Astrocyte (in vitro differentiated cells and primary cell): ENCODE data around the gene EPAS1. TPM values are rescaled to one million over a fixed set of nuclear protein-coding genes. Genes with fewer than 3 reads are reported as not detected.

ENCODE experiments used
- DNase-seq: peaks from one replicate; pipeline ENCODE4 v3.0.0-alpha.2; 2010; ENCODE audit warnings: low read depth
- FAIRE-seq: peaks from 2 replicates; lab custom pipeline; 2011; peaks lifted over from hg19 to GRCh38; lab: Jason Lieb, UNC
- H2AFZ ChIP-seq: 2 replicates; pipeline ENCODE4 v1.6.0; 2012; ENCODE audit warnings: low read depth, low read length, inconsistent platforms
- H3K27ac ChIP-seq: 2 replicates; pipeline ENCODE4 v1.5.1; 2011; ENCODE audit warnings: low read depth, low read length, inconsistent platforms
- H3K27me3 ChIP-seq: 2 replicates; pipeline ENCODE4 v1.6.0; 2011; ENCODE audit warnings: low read length, inconsistent platforms; ENCODE audit not compliant: insufficient read depth
- H3K36me3 ChIP-seq: 2 replicates; pipeline ENCODE4 v1.5.1; 2011; ENCODE audit warnings: low read length, inconsistent platforms; ENCODE audit not compliant: insufficient read depth
- H3K4me1 ChIP-seq: 2 replicates; pipeline ENCODE4 v1.5.1; 2011; ENCODE audit warnings: low read length, inconsistent platforms; ENCODE audit not compliant: insufficient read depth
- H3K4me2 ChIP-seq: 2 replicates; pipeline ENCODE4 v1.6.0; 2012; ENCODE audit warnings: low read length, inconsistent platforms
- H3K4me3 ChIP-seq: 2 replicates; pipeline ENCODE4 v1.5.1; 2011; ENCODE audit warnings: low read depth, mild to moderate bottlenecking, low read length, inconsistent platforms; ENCODE audit not compliant: insufficient read depth
- H3K79me2 ChIP-seq: 2 replicates; pipeline ENCODE4 v1.6.0; 2012; ENCODE audit warnings: mild to moderate bottlenecking, low read length, inconsistent platforms; ENCODE audit not compliant: insufficient read depth
- H3K9ac ChIP-seq: 2 replicates; pipeline ENCODE4 v1.6.0; 2012; ENCODE audit warnings: mild to moderate bottlenecking, low read length, inconsistent platforms
- H3K9me3 ChIP-seq: 2 replicates; pipeline ENCODE4 v1.5.1; 2012; ENCODE audit warnings: low read depth, mild to moderate bottlenecking, low read length, inconsistent platforms; ENCODE audit not compliant: insufficient read depth
- H4K20me1 ChIP-seq: 2 replicates; pipeline ENCODE4 v1.6.0; 2012; ENCODE audit warnings: low read length, inconsistent platforms; ENCODE audit not compliant: insufficient read depth
- H3K27ac Mint-ChIP-seq: one replicate; pipeline ENCODE4 v1.8.0; 2021; ENCODE audit warnings: mild to moderate bottlenecking, mixed read lengths; ENCODE audit not compliant: unreplicated experiment
- H3K27me3 Mint-ChIP-seq: one replicate; pipeline ENCODE4 v1.8.0; 2021; ENCODE audit warnings: low read depth, mixed read lengths; ENCODE audit not compliant: unreplicated experiment
- H3K36me3 Mint-ChIP-seq: one replicate; pipeline ENCODE4 v1.8.0; 2021; ENCODE audit warnings: low read depth, mixed read lengths; ENCODE audit not compliant: unreplicated experiment
- H3K4me1 Mint-ChIP-seq: one replicate; pipeline ENCODE4 v1.8.0; 2021; ENCODE audit warnings: low read depth, mixed read lengths; ENCODE audit not compliant: unreplicated experiment
- H3K4me3 Mint-ChIP-seq: one replicate; pipeline ENCODE4 v1.8.0; 2021; ENCODE audit warnings: mild to moderate bottlenecking, moderate library complexity, mixed read lengths; ENCODE audit not compliant: unreplicated experiment
- H3K9me3 Mint-ChIP-seq: one replicate; pipeline ENCODE4 v1.8.0; 2021; ENCODE audit warnings: mild to moderate bottlenecking, mixed read lengths; ENCODE audit not compliant: unreplicated experiment
- CTCF ChIP-seq: IDR thresholded peaks from 2 replicates; pipeline ENCODE4 v1.5.1; 2011; ENCODE audit warnings: low read depth, mild to moderate bottlenecking, inconsistent platforms, low read length, moderate library complexity; ENCODE audit not compliant: insufficient read depth
- EZH2 ChIP-seq: IDR thresholded peaks from 2 replicates; pipeline ENCODE4 v1.6.1; 2012; ENCODE audit warnings: mild to moderate bottlenecking, low read length, inconsistent platforms; ENCODE audit not compliant: insufficient read depth
- total RNA-seq: library from RNA; stranded (reverse); gene quantifications from 2 replicates; pipeline ENCODE4 v1.2.1, GENCODE V29; 2021

EPAS1 gene
- total RNA-seq, 1 donor from 2014 or later, result 42.8 TPM

- Mint-ChIP-seq H3K27ac (peak overlapping the region; percentile 69), H3K9me3 (peaks cover 1% of the 10 kb centered on the region), H3K36me3 (no peaks in the 10 kb centered on the region), H3K4me3 (peak overlapping the region; percentile 89), H3K27me3 (peaks cover 69% of the 10 kb centered on the region), H3K4me1 (peaks cover 3% of the 10 kb centered on the region)
- peaks cover 65% of the 10 kb centered on the region for H3K27me3 ChIP-seq
- peak overlapping the region; percentile 67 for H3K4me3 ChIP-seq
- H3K36me3 ChIP-seq, result no peaks in the 10 kb centered on the region
- FAIRE-seq, result no peak
- H3K4me2 ChIP-seq, result peak overlapping the region; percentile 86
- H3K79me2 ChIP-seq, result no peaks in the 10 kb centered on the region
- peaks cover 32% of the 10 kb centered on the region for H3K4me1 ChIP-seq
- H3K9me3 ChIP-seq, result no peaks in the 10 kb centered on the region
- no peak overlapping the region for H3K27ac ChIP-seq
- H4K20me1 ChIP-seq, result peaks cover 4% of the 10 kb centered on the region
- peak overlapping the region; percentile 70 for H3K9ac ChIP-seq
- peak; percentile 36 for DNase-seq
- peak; percentile 42 for TF ChIP-seq EZH2
- no peak for TF ChIP-seq CTCF
- peak overlapping the region; percentile 66 for H2AFZ ChIP-seq
Measured at GRCh38 chr2:46298522-46299353, 1.5 kb downstream of the EPAS1 start.

GRCh38 chr2:46299365-46300263 lies 2.4 kb downstream of the EPAS1 start:
- Histone ChIP-seq H2AFZ (peak overlapping the region; percentile 66), H3K9ac (peak overlapping the region; percentile 70), H3K27me3 (peaks cover 65% of the 10 kb centered on the region), H3K9me3 (no peaks in the 10 kb centered on the region), H3K4me1 (peaks cover 32% of the 10 kb centered on the region), H3K4me3 (peak overlapping the region; percentile 67), H3K79me2 (no peaks in the 10 kb centered on the region), H3K4me2 (peak overlapping the region; percentile 86), H3K27ac (no peak overlapping the region), H4K20me1 (peaks cover 4% of the 10 kb centered on the region), H3K36me3 (no peaks in the 10 kb centered on the region)
- TF ChIP-seq EZH2, result peak; percentile 30
- no peak for TF ChIP-seq CTCF
- DNase-seq, result peak; percentile 58
- Mint-ChIP-seq H3K27ac (peak overlapping the region; percentile 69), H3K27me3 (peaks cover 69% of the 10 kb centered on the region), H3K9me3 (peaks cover 5% of the 10 kb centered on the region), H3K4me1 (peaks cover 3% of the 10 kb centered on the region), H3K36me3 (peaks cover 2% of the 10 kb centered on the region), H3K4me3 (peak overlapping the region; percentile 89)
- FAIRE-seq, result no peak
